GM19099 (cell line): ENCODE data around the gene FAM193B.

Source experiments
- POLR2A ChIP-seq: IDR thresholded peaks from 3 replicates; pipeline ENCODE4 v1.6.1; 2011; ENCODE audit warnings: low read depth; ENCODE audit not compliant: insufficient read length; ENCODE audit errors: extremely low read depth

The FAM193B gene

GRCh38 chr5:177592905-177593304 lies 38.5 kb upstream of the FAM193B start:
- no peak for TF ChIP-seq POLR2A

- peak; percentile 95 for TF ChIP-seq POLR2A
These were observed 37.9 kb upstream of the FAM193B start, which contains the start of gene TMED9 for GRCh38 chr5:177592010-177592834. TMED9 (plus strand) TSS chr5:177592203; CDS start chr5:177592215, 12 bp downstream.

- TF ChIP-seq POLR2A, result no peak
These were observed 37.3 kb upstream of the FAM193B start for GRCh38 chr5:177591690-177592009.

GRCh38 chr5:177590406-177590805 lies 36.0 kb upstream of the FAM193B start:
- no peak for TF ChIP-seq POLR2A

GRCh38 chr5:177588413-177588909 lies 34.1 kb upstream of the FAM193B start:
- TF ChIP-seq POLR2A, result no peak

GRCh38 chr5:177578316-177578715 lies 24.0 kb upstream of the FAM193B start:
- TF ChIP-seq POLR2A, result no peak

- no peak for TF ChIP-seq POLR2A
These were observed 21.8 kb upstream of the FAM193B start for GRCh38 chr5:177576169-177576568.

GRCh38 chr5:177575488-177575887 lies 21.1 kb upstream of the FAM193B start:
- no peak for TF ChIP-seq POLR2A

- no peak for TF ChIP-seq POLR2A
These were observed 15.5 kb upstream of the FAM193B start for GRCh38 chr5:177569894-177570293.

- TF ChIP-seq POLR2A, result no peak
These were observed 14.0 kb upstream of the FAM193B start for GRCh38 chr5:177568326-177568725.

GRCh38 chr5:177565046-177565445 lies 10.7 kb upstream of the FAM193B start:
- TF ChIP-seq POLR2A, result no peak

- TF ChIP-seq POLR2A, result no peak
These were observed 3.4 kb upstream of the FAM193B start for GRCh38 chr5:177557796-177558195.

GRCh38 chr5:177557041-177557647 lies 2.8 kb upstream of the FAM193B start:
- TF ChIP-seq POLR2A, result no peak

GRCh38 chr5:177555665-177556064 lies 1.3 kb upstream of the FAM193B start:
- no peak for TF ChIP-seq POLR2A

- no peak for TF ChIP-seq POLR2A
These were observed 865 bp upstream of the FAM193B start for GRCh38 chr5:177555228-177555627.

GRCh38 chr5:177553671-177554429 lies 513 bp downstream of the FAM193B start:
- TF ChIP-seq POLR2A, result no peak

- no peak for TF ChIP-seq POLR2A
These were observed 1.4 kb downstream of the FAM193B start for GRCh38 chr5:177552839-177553455.
